Kidney (tissue), 14 donors: ENCODE data around the gene CCDC34. TPM values are rescaled to one million over a fixed set of nuclear protein-coding genes. Genes with fewer than 3 reads are reported as not detected.

ENCODE experiments used
- DNase-seq, 5 donors: peaks; one replicate each; pipeline ENCODE4 v3.0.0-alpha.2; 2013 to 2020
- FAIRE-seq: peaks from 2 replicates; lab custom pipeline; 2012; peaks lifted over from hg19 to GRCh38; lab: Jason Lieb, UNC
- H3K27ac ChIP-seq, 2 donors: one replicate each; pipeline ENCODE4 v1.7.0; 2013; ENCODE audit warnings: low read depth in 2 of 2, low read length in 2 of 2, inconsistent platforms in 1 of 2
- H3K27me3 ChIP-seq: one replicate; pipeline ENCODE4 v1.7.1; 2013; ENCODE audit warnings: low read length, inconsistent platforms; ENCODE audit not compliant: control insufficient read depth, insufficient read depth
- H3K36me3 ChIP-seq, 3 donors: one replicate each; pipeline versions ENCODE4 v1.7.0 to v1.7.1; 2013; ENCODE audit warnings: low read length in 3 of 3, control low read depth in 1 of 3, inconsistent platforms in 1 of 3; ENCODE audit not compliant: insufficient read depth in 3 of 3, control insufficient read depth in 2 of 3
- H3K4me1 ChIP-seq, 3 donors: one replicate each; pipeline versions ENCODE4 v1.7.0 to v1.7.1; 2013; ENCODE audit warnings: low read length in 3 of 3, inconsistent platforms in 1 of 3, low read depth in 1 of 3; ENCODE audit not compliant: control insufficient read depth in 2 of 3, insufficient read depth in 2 of 3
- H3K4me3 ChIP-seq, 3 donors: one replicate each; pipeline versions ENCODE4 v1.7.0 to v1.8.1; 2013; ENCODE audit warnings: low read length in 3 of 3, control low read depth in 1 of 3, inconsistent platforms in 1 of 3
- H3K9ac ChIP-seq, 3 donors: one replicate each; pipeline versions ENCODE4 v1.7.0 to v1.7.1; 2013; ENCODE audit warnings: low read length in 3 of 3, control low read depth in 1 of 3, inconsistent platforms in 1 of 3
- H3K9me3 ChIP-seq, 3 donors: one replicate each; pipeline versions ENCODE4 v1.7.0 to v1.7.1; 2013; ENCODE audit warnings: low read length in 3 of 3, control low read depth in 1 of 3, inconsistent platforms in 1 of 3; ENCODE audit not compliant: control insufficient read depth in 2 of 3, insufficient read depth in 1 of 3
- CTCF ChIP-seq: IDR thresholded peaks from 3 replicates; pipeline ENCODE4 v1.5.1; 2012; ENCODE audit warnings: mild to moderate bottlenecking, moderate library complexity, borderline replicate concordance; ENCODE audit not compliant: insufficient read depth; ENCODE audit errors: extremely low read depth
- intact Hi-C: fragments of 100-400 bp; cut with DNase I; formaldehyde crosslinking; loops from one replicate; pipeline ENCODE4 v1.11.1; 2022
- polyA plus RNA-seq: library from polyadenylated mRNA; stranded (reverse); fragments of 350-450 nt; fragmentation: Illumina TruSeq; extraction: RNeasy Lipid Tissue Mini Kit (QIAGEN cat#74804); gene quantifications from one replicate; pipeline ENCODE4 v1.2.3, GENCODE V29; 2014; ENCODE audit warnings: low read depth, low replicate concordance; ENCODE audit not compliant: insufficient read depth
- total RNA-seq: library from RNA; stranded (reverse); fragmentation: NEBNext Ultra II Directional; extraction: Animal tissue kit (Norgen Biotek cat#: 25700); gene quantifications from one replicate; pipeline ENCODE4 v1.2.1, GENCODE V29; 2021
- donor health status: control.
- donor health status: control.
- donor health status: control.
- donor health status: control.
- donor health status: control.
- donor health status: DM: yes; HTN: yes; CAD: no.
- donor health status: Normal renal cell carcinoma (clear cell type).

CCDC34 gene
- total and polyA plus RNA-seq, 2 donors from 2014 or later = 5.4 to 6.0 TPM

- no peaks in the 10 kb centered on the region for H3K36me3 ChIP-seq
- no peak overlapping the region for H3K4me3 ChIP-seq
- no peak overlapping the region for H3K27ac ChIP-seq
- FAIRE-seq (peak; percentile 29), DNase-seq (no peak)
- H3K9ac ChIP-seq = no peak overlapping the region
- no peak for TF ChIP-seq CTCF
- intact Hi-C loops = no loop called here
- no peaks in the 10 kb centered on the region for H3K27me3 ChIP-seq
- H3K4me1 ChIP-seq = peaks cover 0 to 4% (median 2%) of the 10 kb centered on the region in 3 donors
- H3K9me3 ChIP-seq = no peaks in the 10 kb centered on the region
Observed at GRCh38 chr11:27353593-27354358, 9.2 kb downstream of the CCDC34 start.

GRCh38 chr11:27352781-27353180 lies 10.2 kb downstream of the CCDC34 start:
- peaks cover 0 to 4% (median 2%) of the 10 kb centered on the region in 3 donors for H3K4me1 ChIP-seq
- no peak for FAIRE-seq
- H3K27me3 ChIP-seq = no peaks in the 10 kb centered on the region
- H3K9ac ChIP-seq = no peak overlapping the region
- H3K36me3 ChIP-seq = no peaks in the 10 kb centered on the region
- TF ChIP-seq CTCF = no peak
- no peaks in the 10 kb centered on the region for H3K9me3 ChIP-seq
- H3K27ac ChIP-seq = no peak overlapping the region
- no peak for DNase-seq
- intact Hi-C loops = no loop called here
- H3K4me3 ChIP-seq = no peak overlapping the region

GRCh38 chr11:27350511-27350910 lies 12.5 kb downstream of the CCDC34 start:
- intact Hi-C loops = no loop called here
- Histone ChIP-seq H3K27ac (no peak overlapping the region), H3K9me3 (no peaks in the 10 kb centered on the region), H3K9ac (no peak overlapping the region), H3K4me3 (no peak overlapping the region), H3K27me3 (no peaks in the 10 kb centered on the region), H3K36me3 (no peaks in the 10 kb centered on the region), H3K4me1 (peaks cover 0 to 4% (median 2%) of the 10 kb centered on the region in 3 donors)
- DNase-seq (no peak), FAIRE-seq (no peak)
- no peak for TF ChIP-seq CTCF
